GM12878 (cell line): Measurements from ENCODE around the gene PRDM7.

Experiments
- BACH1 ChIP-seq: fragments of 450-650 bp; IDR thresholded peaks from 2 replicates; pipeline ENCODE4 v1.6.1; 2017; ENCODE audit warnings: mild to moderate bottlenecking, borderline replicate concordance
- CTCF ChIP-seq, 3 experiments: IDR thresholded peaks in 2 of 3; conservative IDR thresholded peaks in 1 of 3; 2 replicates each; pipeline ENCODE4 v1.5.1; 2011; ENCODE audit warnings: low read depth in 3 of 3, low read length in 3 of 3, mild to moderate bottlenecking in 3 of 3, control low read depth in 2 of 3, moderate library complexity in 2 of 3, inconsistent platforms in 1 of 3, mixed read lengths in 1 of 3; ENCODE audit not compliant: control insufficient read depth in 2 of 3, insufficient read depth in 1 of 3; ENCODE audit errors: extremely low read depth in 1 of 3
- POLR2A ChIP-seq: IDR thresholded peaks from 2 replicates; pipeline ENCODE4 v1.6.1; 2011; ENCODE audit warnings: low read depth, mild to moderate bottlenecking, low read length
- SMC3 ChIP-seq: IDR thresholded peaks from 2 replicates; pipeline ENCODE4 v1.6.1; 2011; ENCODE audit warnings: low read length, improper control_type of control experiment, borderline replicate concordance
- SP1 ChIP-seq: IDR thresholded peaks from one replicate; pipeline ENCODE4 v1.6.1; 2011; ENCODE audit warnings: low read depth, low read length

- TF ChIP-seq SP1 (no peak), SMC3 (no peak), CTCF (IDR thresholded peaks at IDR 0.05 in 2 of 3, conservative IDR thresholded peaks at IDR 0.05 in 1 of 3; ENCODE audit: control insufficient read depth in 2 of 3, extremely low read depth in 1 of 3, insufficient read depth in 1 of 3, low read depth in 3 of 3, low read length in 3 of 3) (no peak), BACH1 (no peak), POLR2A (no peak)
These were observed 65.1 kb downstream of the PRDM7 start for GRCh38 chr16:90011908-90012501.
